LNCAP (cell line): ENCODE data around the gene CRYBG2.
A peak's percentile ranks its signal among the peaks of the same experiment; 100 is the strongest.

Experiments
- TF ChIP-seq, protein P1 (sequence below): fragments of 450-650 bp; IDR thresholded peaks from 2 replicates; pipeline ENCODE4 v1.5.1; 2017; ENCODE audit warnings: mild to moderate bottlenecking

CRYBG2 gene

GRCh38 chr1:26328597-26328996, 25.3 kb downstream of the CRYBG2 start:
- TF ChIP-seq, protein P1, sequence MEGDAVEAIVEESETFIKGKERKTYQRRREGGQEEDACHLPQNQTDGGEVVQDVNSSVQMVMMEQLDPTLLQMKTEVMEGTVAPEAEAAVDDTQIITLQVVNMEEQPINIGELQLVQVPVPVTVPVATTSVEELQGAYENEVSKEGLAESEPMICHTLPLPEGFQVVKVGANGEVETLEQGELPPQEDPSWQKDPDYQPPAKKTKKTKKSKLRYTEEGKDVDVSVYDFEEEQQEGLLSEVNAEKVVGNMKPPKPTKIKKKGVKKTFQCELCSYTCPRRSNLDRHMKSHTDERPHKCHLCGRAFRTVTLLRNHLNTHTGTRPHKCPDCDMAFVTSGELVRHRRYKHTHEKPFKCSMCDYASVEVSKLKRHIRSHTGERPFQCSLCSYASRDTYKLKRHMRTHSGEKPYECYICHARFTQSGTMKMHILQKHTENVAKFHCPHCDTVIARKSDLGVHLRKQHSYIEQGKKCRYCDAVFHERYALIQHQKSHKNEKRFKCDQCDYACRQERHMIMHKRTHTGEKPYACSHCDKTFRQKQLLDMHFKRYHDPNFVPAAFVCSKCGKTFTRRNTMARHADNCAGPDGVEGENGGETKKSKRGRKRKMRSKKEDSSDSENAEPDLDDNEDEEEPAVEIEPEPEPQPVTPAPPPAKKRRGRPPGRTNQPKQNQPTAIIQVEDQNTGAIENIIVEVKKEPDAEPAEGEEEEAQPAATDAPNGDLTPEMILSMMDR: no peak

- TF ChIP-seq, protein P1: no peak
Measured at GRCh38 chr1:26327956-26328362, 26.0 kb downstream of the CRYBG2 start.

DNA sequence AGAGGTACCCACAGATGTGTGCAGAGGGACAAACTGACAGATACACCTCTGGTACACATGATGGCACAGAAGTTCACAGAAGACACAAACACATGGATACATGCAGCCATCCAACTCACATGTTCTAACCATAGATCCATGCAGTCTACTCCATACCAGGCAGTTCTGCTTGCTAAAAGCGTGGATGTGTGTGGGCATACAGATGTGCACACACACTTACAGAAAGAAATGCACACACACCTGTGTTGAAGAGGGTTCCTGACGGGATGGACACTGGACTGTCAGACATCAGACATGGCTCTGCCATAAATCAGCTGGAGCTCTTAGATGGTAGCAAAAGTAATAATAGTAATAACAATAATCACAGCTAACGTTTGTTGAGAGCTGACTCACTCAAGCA, 29.4 kb downstream of the CRYBG2 start:
- TF ChIP-seq, protein P1: no peak

- TF ChIP-seq, protein P1: no peak
Measured at GRCh38 chr1:26323382-26323781, 30.5 kb downstream of the CRYBG2 start.

DNA sequence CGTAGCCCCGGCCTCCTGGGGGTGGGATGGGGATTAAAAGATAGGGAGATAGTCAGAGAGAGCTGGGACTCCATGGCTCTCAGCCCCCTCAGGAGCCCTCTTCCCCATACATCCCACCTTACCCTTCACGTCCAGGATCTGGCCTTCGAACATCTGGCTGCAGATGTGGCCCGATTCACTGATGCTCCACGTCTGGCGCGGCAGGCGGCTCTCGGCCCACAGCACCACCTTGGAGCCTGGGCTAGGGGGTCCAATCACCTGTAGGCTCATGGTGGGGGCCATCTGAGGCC, 31.9 kb downstream of the CRYBG2 start:
- TF ChIP-seq, protein P1: no peak

- TF ChIP-seq, protein P1: peak; percentile 63
Measured at GRCh38 chr1:26321315-26322041, 32.5 kb downstream of the CRYBG2 start.

DNA sequence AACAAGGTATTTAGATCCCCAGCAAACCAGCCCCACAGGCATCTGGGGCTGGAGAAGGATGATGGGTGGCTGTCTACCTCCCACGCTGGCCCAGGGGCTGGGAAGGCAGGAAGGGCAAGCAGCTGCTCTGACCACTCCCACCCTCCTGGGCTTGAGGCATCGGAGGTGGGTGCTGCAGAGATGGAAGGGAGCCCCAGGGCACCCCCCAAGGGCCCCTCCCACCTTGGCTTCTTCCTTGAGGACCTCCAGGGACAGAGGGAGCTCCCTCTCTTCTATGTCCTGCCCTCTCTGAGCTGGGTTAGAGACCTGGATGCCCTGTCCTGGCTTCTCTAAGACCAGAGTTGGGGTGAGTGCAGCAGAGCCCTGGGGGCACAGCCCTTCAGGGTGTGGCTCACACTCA, 33.0 kb downstream of the CRYBG2 start:
- TF ChIP-seq, protein P1: no peak
